GM21737 (cell line): ENCODE results near the gene WDR86.
A peak's percentile ranks its signal among the peaks of the same experiment; 100 is the strongest.

Experiments used
- ATAC-seq: cut with Tn5 transposase; IDR thresholded peaks from one replicate; pipeline ENCODE4 v1.9.1; 2021; ENCODE audit warnings: mild to moderate bottlenecking, moderate library complexity; ENCODE audit not compliant: unreplicated experiment

The WDR86 gene

DNA sequence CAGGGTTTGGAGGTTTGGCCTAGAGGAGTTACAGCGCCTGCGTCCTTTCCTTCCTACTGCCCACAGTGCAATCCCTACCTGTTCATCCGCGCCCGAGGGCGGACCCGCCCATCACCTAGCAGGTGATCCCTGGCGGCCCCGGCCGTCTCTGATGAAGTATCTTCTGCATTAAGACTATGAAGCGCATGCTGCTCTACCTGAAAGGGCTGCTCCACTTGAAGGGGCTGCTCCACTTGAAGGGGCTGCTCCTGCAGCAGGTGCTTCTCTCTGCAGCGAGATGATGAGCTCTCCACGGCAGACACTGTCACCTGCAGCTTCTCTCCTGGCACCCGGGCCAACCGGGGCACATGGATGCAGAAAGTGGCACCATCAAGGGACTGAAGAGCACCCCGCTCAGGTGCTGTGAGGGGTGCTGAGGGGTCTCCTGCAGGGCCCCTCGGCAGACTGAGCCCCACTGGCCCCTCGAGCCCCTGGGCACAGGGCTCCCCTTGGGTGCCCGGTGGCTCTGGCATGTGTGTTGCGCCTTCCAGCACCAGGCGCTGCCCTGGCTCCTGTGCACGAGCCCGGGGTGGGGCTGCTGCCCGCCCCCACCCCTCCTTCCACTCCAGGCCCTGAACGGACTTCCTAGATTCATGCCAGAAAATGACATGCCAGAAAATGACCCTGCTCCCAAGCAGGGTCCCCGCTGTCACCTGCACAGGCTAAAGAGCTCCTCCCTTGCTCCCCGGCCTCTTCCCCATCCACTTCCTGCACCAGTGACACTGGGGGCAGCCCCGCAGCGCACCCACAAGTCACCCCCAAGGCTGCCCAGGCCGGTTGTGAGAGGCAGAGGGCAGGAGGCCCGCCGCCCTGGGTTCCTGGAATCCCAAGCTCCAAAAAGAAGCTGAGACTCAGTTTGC is 29.4 kb downstream of the WDR86 start:
- ATAC-seq = no peak

DNA sequence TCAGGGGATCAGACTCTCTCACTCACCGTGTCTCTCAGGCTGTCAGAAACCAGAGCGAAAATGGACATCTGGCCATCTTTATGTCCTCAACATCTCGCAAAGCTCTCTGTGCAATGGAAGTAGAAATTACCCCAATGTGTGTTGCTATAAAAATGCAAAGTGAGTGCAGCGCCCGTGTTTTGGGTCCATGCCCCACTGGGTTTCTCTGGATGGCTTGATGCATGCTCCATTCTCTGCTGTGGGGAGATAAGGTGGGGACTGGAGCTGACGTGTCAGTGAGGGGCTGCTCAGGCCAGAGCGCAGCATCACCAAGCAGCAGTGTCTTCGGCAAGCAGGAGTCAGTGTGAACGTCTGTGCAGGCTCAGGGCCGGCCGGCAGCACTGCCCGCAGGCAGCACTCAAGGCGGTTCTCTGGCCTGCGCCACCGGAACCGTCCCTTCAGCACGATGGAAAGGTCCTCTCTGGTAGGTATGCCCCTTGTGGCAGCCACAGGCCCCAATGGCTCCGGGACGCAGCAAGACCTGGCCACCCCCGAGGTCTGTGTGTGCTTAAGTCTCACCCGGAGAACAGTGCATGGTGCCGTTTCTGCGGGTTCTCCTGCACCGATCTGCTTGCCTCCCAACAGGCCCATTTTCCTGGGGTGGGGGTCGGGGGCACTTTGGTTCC is 30.2 kb downstream of the WDR86 start:
- ATAC-seq = no peak

DNA sequence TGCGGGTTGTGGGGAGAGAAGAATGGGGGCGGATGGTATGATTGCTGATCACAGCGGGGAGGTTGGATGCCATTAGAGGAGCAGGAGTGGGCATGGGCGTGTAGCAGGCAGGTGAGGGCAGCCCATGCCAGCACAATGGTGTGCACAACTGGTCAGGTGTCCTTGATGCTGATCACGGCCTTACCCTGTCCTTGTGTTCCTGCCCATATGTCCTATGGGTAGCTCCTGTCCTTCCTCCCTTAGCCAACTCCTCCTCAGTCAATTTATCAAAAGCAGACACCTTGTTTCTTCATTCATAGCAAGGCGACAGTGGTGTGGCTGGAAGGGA is 30.7 kb downstream of the WDR86 start:
- no peak for ATAC-seq

DNA sequence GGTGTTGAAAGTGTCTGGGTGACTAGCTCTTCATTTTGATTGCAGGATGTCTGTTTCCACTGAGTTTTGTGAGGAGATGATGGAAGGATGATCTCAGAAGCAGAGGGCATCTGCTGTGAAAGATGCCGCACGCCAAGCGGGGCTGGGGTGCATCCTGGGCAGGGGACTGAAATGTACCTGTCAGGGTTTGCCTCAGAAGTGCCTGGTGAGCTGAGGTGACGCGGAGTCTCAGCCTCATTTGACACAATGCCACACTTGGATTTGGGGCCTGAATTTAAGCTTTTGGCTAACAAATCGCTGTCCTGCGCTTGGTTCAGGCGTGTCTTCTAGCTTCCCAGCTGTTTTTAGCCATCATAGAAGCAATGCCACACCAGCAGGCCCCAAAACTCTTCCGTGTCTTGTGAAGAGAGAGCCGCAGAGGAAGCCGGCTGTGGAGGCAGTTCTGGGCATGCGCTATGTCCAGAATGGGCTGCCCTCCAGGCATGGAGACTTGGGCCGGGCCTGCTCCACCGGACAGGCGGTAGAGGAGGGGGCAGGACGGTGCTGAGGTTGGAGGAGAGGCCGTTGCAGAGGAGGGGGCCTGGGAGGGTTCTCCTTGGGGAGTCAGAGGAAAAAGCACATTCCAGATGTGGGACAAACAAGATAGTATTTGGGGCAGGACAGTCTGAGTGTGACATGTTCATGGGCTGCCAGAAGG is 31.2 kb downstream of the WDR86 start:
- ATAC-seq = no peak

DNA sequence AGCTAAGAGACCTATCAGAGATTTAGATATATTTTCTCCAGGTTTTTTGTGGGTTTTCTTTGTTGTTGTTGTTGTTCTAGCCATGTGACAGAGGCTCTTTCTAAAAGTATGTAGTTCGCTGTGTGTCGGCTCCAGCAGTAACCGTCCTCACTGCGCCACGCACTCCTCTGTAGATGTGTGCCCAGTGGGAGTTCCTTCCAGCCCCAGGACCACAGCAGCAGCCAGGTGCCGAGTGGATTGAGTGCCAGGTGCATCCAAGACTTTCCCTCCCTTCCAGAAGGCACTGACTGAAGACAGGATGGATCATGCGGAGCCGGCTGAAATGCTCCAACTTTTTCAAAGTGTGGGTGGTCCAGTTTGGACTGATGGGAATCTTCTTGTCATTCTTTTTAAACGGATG is 31.8 kb downstream of the WDR86 start:
- no peak for ATAC-seq

DNA sequence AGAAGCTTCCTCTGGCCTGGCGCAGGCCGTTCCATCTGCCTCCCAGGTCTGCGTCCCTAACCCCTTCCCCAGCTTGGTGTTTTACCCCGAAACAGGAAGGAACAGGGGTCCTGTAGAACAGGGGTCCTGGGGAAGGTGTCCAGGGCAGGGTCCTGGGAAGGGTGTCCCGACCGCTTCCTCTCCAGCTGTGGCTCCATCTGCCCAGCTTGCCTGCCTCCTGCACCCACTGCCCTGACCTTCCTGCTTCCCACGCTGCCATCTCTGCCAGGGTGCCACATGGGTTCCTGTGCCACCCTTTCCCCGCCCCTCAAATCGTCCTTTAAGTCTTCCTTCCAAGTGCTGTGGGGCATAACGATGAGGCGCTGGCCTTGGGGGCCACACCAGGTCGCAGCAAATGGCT is 32.4 kb downstream of the WDR86 start:
- no peak for ATAC-seq

DNA sequence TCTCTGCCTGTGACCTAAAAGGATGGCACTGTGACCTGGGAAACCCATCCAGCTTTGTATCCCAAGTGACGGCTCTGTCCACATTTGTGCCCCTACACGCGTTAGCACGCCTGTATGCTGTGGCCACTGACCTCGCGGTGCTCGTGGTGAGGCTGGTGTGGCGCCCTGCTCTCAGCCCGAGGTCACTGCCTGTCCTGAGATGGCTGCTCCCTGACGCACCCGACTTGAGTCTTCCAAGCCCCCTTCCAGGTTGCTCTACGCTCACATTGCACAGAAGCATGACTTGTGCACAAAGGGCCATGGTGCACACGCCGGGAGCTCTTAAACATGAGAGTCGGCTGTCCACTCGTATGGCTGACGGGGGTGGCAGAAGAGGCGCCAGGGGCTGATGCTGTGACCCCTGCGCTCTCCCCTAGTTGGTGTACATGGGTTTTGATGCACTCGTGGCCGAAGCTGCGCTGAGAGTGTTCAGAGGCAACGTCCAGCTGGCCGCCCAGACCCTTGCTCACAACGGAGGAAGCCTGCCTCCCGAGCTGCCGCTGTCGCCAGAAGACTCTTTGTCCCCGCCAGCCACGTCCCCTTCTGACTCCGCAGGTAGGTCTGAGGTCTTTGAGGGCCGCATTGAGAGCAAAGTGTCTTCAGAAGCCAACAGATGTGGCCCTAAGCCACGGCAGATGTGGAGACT is 33.5 kb downstream of the WDR86 start:
- no peak for ATAC-seq

DNA sequence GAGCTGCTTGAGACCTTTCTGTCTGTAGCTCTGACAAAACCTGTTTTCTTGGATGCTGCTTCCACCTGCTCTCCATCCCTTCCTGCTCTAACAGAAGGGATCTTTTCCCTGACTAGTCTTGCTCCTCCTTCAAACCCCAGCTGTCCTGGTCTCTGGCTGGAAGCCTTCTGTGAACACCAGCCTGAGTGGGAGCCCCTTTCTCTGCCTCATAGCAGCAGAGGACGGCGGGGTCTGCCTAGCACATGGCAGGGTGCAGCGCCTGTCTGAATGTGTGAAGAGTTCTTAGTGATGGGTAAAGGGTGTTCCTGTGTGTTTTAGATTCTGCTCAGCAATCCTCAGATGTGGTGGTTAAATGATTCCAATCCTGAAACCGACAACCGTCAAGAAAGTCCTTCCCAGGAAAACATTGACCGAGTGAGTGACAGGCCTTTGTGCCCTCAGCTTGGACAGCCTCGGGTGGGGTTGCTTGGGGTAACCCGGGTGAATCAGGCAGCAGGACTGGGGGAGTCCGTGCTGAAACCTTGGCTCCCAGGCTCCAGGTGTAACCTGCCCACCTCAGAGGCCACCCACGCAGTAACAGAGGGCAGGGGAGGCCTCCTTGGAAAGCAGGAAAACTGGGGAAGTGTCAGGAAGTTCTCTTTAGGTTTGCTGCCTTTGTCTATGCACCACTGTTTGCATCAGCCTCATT is 34.2 kb downstream of the WDR86 start:
- no peak for ATAC-seq

DNA sequence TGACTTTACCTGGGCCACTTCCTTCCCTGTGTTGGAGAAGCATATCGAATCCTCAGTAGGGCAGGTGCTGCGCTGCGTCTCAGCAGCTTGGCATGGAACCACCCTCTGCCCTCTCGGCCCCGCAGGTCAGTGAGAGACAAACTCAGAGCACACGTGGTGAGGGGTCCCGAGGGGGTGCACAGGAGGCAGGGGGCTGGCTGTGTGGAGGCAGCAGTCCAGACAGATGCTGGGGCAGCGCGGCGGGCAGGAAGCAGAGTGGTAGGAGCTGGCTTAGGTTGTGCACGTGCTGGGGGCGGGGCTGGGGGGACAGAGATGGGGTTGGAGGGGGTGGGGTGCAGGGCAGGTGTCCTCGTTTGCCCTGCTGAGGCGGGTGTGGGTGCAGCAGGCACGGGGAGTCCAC is 35.1 kb downstream of the WDR86 start:
- no peak for ATAC-seq

DNA sequence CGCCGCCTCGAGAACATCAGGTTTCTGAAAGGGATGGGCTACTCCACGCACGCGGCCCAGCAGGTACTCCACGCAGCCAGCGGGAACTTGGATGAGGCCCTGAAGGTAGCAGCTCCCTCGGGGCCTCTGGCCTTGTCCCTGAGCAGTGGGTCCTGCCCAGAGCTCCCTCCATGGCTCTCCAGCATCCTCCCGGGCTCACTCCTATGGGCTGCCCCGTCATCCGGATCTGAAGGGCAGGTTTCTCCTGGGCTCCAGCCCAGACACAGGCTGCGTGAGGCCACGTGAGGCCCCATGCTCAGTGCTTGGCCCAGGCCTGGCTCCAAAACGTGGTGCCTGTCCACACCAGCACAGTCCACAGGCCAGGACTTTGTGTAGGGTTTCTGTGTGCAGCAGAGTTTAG is 35.7 kb downstream of the WDR86 start:
- ATAC-seq = no peak

DNA sequence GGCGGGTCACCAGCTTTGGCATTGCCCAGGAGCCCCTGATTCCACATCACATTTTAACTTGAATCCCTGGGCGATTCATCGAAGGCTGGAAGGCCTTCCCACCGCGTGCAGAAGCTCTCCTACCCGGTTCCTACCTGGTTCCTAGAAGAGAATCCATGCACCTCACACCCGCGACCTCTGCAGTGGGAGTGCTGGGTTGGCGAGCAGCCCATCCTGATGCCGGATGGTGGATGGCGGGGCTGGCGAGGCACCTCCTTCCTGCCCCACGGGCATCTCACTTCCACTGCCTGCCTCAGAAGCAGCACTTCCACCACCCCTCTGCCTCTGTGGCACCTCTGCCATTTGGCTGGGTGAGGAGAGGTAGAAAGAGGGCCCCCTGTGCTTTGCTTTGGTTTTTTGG is 36.2 kb downstream of the WDR86 start:
- ATAC-seq = no peak

DNA sequence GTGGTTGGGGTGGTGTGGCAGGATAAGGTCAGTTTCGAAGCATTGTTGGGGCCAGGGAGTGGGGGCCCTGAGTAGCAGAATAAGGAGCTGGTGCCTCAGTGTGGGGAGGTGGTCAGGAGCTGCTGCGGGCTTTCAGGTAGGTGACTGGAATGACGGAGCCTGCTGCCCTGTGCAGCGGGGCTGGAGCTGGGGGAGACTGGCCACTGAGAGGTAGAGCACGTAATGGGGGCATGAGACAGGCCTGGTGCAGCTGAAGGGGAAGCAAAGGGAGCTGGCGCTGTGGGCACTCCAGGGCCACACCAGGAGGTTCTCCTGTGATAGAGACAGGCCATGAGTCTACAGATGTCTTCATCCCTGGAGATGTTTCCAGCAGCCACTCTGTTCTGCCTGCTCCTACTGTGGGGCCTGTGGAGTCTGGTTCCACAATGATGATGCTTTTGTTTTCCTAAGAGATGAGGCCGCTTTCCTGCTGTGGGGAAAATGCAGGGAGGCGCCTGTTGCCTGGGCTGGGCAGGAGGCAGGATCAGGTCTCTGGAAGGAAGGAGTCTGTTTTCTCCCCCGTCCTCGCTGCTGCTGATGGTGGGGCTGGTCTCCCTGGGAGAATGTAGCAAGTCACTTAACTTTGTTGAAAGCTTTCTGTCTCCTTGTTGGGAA is 37.1 kb downstream of the WDR86 start:
- no peak for ATAC-seq

DNA sequence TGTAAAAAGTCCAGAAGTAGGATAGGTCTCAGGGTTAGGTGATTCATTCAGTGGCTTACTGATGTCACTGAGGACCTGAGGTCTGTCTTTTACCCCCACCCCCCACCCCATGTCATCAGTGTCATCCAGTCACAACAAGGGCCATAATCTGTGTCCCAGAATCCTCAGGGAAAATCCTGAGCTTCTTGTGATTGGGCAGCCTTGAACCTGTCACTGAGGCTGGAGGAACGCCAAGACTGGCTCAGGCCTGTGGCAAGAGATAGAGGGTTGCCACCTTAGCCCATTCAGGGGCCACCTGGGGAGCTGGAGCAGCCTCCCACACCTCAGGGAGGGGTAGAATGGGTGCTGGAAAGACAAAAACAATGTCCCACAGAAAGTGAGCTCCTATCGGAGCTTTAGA is 38.6 kb downstream of the WDR86 start:
- no peak for ATAC-seq

DNA sequence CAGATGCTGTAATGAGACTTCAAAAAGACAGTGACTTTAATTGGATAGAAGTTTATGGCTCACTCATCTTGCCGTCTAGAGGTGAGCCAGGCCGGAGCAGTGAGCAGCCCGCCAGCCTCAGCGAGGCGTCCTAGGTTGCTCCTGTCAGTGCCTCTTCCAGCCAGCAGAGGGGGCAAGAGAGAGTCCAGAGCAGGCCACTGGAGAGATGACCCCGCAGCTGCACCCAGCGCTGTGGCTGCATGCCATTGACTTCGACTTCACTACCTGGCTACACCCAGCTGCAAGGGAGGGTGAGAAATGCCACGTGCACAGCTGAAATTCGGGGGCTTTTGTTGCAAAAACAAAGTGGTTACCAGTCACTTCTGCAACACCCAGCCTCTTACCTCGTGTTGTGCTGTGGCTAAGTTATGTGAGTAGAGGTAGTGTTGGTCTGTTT is 41.7 kb downstream of the WDR86 start:
- peak; percentile 88 for ATAC-seq

DNA sequence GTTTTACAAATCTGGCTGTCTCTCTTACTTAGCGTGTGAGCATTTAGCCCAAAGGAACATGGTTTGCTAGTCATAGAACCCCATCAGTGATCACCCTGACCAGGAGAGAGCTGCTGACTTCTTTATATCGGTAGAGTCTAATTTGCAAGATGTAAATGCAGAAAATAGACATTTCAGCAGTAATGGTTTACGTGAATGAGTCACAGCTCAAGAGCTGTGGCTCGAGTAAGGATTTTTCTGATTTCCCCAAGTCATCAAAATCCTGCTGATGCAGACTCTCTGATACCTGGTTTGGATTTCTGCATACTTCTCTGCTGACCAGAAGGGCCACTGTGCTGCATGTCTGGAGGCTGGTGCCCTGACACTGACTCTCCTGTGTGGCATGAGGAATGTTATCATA is 42.6 kb downstream of the WDR86 start:
- ATAC-seq = no peak

DNA sequence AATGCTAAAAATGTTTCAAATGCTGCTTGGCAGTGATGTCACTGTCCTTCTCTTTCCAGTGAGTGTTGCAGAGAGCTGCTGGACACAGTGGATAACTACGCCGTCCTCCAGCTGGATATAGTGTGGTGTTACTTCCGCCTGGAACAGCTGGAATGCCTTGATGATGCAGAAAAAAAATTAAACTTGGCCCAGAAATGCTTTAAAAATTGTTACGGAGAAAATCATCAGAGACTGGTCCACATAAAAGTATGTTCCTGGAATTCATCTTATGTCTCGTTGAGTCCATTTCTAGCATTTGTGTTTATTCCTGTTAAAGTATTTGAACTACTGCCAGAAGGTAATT is 43.0 kb downstream of the WDR86 start:
- ATAC-seq = no peak

DNA sequence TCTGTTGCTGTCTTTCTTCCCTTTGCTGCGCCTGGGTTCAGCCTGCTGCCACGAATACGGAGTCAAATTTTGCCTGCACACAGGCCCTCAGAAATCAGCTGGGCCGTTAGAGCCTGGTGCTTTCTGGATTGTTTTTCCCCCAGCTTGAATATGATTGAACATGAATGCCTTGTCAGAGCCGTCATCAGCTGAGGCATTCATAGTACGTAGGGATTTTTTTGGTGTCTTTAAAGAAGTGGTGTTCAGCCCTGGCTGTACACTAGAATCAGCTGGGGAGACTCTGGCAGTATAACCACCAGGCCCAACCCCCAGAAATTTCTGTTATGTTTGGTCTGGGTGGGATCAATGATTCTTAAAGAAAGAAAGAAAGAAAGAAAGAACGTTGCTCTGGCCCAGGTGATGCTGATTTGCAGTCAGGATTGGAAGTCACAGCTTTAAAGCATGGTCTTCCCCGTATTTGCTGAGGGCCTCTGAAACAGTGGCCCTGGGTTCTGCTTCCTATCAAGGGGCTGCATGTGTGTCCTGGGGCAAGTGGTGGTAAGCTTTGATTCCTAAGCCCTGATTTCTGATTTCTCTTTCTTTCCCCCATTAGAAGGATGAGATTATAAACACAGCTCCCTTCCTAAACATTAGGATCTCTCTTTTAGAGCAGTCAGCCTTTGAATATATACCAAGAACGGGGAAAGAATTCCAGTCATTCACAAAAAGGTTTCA is 43.5 kb downstream of the WDR86 start:
- no peak for ATAC-seq

DNA sequence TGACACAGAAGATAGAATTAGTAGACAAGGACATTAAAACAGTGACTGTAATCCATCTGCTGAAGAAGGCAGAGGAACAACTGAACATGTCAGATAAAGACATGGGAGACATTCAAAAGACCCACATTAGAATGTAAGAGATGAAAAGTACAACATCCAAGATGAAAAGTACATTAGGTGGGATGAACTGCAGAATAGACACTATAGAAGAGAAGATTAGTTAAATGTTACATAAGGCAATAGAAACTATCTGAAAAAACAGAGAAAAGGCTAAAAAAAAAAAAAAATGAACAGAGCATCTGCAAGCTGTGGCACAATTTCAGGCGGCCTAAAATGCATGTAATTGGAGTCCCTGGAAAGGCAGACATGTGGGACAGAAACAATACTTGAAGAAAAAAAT is 46.7 kb downstream of the WDR86 start:
- no peak for ATAC-seq

DNA sequence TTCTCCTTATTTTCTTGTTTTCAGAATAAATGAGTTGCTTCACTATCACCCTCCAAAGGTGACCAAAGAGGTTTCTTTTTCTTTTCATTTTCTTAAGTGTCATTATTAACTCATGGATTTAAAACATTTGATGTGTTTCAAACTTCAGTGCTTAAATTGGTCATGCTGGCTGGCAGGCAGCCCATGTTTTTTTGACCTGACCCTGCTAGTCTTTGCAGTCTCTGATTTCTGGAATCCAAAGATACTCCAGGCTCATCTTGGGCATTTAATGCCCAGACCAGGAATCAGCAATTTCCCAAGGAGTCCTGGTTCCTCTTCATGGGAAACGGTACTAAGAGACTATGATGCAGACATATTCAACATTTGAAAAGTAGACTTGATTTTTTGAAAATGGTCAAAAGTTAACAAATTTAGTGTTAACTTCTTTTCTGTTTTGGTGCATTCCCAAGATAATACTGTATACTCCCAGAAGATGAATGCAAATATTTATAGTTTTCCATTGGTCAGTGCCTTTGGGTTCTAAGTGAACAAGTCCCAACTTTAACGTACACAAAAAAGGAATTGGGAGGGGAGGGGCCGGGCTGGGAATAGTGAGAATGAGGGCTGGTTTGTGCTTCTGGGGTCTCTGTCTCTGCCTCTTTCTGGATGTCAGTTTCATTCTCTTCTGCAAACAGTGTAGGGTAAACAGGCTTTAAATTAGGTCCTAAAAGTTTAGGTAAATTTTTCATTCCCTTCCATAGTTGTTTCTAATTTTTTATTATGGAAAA is 48.5 kb downstream of the WDR86 start:
- no peak for ATAC-seq
